ENCODE data around the gene SMAD2.

DNA sequence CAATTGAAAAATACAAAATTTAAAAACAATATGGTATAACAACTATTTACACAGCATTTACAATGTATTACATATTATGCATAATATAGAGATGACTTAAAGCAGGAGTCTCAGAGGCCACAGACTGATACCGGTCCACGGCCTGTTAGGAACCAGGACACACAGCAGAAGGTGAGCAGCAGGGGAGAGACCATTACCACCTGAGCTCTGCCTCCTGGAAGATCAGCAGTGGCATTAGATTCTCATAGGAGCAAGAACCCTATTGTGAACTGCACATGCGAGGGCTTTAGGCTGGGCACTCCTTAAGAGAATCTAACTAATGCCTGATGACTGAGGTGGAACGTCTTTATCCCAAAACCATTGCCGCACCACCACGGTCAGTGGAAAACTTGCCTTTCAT lies 58.0 kb downstream of the SMAD2 start:
- TF ChIP-seq, protein P1, sequence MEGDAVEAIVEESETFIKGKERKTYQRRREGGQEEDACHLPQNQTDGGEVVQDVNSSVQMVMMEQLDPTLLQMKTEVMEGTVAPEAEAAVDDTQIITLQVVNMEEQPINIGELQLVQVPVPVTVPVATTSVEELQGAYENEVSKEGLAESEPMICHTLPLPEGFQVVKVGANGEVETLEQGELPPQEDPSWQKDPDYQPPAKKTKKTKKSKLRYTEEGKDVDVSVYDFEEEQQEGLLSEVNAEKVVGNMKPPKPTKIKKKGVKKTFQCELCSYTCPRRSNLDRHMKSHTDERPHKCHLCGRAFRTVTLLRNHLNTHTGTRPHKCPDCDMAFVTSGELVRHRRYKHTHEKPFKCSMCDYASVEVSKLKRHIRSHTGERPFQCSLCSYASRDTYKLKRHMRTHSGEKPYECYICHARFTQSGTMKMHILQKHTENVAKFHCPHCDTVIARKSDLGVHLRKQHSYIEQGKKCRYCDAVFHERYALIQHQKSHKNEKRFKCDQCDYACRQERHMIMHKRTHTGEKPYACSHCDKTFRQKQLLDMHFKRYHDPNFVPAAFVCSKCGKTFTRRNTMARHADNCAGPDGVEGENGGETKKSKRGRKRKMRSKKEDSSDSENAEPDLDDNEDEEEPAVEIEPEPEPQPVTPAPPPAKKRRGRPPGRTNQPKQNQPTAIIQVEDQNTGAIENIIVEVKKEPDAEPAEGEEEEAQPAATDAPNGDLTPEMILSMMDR (IDR thresholded peaks at IDR 0.05) = no peak
- TF ChIP-seq POLR2A (IDR thresholded peaks at IDR 0.05) (no peak), POLR2AphosphoS5 (IDR thresholded peaks at IDR 0.05) (no peak)

Measured in sigmoid colon (tissue), 4 donors.